ENCODE measurements around the gene GNB1L.

Gene GNB1L

GRCh38 chr22:19809741-19810140 lies 44.9 kb downstream of the GNB1L start:
- TF ChIP-seq, protein P1, sequence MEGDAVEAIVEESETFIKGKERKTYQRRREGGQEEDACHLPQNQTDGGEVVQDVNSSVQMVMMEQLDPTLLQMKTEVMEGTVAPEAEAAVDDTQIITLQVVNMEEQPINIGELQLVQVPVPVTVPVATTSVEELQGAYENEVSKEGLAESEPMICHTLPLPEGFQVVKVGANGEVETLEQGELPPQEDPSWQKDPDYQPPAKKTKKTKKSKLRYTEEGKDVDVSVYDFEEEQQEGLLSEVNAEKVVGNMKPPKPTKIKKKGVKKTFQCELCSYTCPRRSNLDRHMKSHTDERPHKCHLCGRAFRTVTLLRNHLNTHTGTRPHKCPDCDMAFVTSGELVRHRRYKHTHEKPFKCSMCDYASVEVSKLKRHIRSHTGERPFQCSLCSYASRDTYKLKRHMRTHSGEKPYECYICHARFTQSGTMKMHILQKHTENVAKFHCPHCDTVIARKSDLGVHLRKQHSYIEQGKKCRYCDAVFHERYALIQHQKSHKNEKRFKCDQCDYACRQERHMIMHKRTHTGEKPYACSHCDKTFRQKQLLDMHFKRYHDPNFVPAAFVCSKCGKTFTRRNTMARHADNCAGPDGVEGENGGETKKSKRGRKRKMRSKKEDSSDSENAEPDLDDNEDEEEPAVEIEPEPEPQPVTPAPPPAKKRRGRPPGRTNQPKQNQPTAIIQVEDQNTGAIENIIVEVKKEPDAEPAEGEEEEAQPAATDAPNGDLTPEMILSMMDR (IDR thresholded peaks at IDR 0.05; ENCODE audit: low read depth, low read length) = no peak
- no peak for DNase-seq (ENCODE audit: extremely low read depth, low read depth)

DNA sequence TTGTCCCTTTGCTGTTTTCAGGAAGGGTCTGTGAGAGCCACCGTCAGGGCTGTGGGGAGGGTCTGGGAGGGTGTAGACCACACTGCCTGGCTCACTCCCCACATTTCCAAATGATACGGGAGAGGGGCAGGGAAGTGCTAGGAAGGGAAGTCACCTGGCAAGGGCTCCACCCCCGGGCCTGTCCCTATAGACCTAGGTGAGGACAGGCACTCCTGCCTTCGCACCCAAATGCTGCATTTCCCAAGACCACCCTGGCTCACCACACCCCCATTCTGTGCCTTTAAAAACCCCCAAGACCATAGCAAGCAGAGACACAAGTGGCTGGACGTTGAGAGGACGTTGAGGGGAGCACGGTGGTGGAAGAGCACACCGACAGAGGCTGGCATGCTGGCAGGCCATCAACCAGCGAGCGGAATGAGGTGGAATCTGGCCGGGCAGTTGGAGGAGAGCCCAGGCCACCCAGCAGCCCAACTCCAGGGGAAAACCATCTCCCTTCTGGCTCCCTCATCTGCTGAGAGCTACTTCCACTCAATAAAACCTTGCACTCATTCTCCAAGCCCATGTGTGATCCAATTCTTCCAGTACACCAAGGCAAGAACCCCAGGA lies 45.7 kb downstream of the GNB1L start:
- TF ChIP-seq, protein P1 (IDR thresholded peaks at IDR 0.05; ENCODE audit: low read depth, low read length) = no peak
- no peak for DNase-seq (ENCODE audit: extremely low read depth, low read depth)

GRCh38 chr22:19807914-19808872 lies 46.5 kb downstream of the GNB1L start:
- DNase-seq (ENCODE audit: extremely low read depth, low read depth) = no peak
- TF ChIP-seq, protein P1 (IDR thresholded peaks at IDR 0.05; ENCODE audit: low read depth, low read length) = no peak

GRCh38 chr22:19807161-19807913 lies 47.3 kb downstream of the GNB1L start:
- no peak for DNase-seq (ENCODE audit: extremely low read depth, low read depth)
- TF ChIP-seq, protein P1 (IDR thresholded peaks at IDR 0.05; ENCODE audit: low read depth, low read length) = no peak

DNA sequence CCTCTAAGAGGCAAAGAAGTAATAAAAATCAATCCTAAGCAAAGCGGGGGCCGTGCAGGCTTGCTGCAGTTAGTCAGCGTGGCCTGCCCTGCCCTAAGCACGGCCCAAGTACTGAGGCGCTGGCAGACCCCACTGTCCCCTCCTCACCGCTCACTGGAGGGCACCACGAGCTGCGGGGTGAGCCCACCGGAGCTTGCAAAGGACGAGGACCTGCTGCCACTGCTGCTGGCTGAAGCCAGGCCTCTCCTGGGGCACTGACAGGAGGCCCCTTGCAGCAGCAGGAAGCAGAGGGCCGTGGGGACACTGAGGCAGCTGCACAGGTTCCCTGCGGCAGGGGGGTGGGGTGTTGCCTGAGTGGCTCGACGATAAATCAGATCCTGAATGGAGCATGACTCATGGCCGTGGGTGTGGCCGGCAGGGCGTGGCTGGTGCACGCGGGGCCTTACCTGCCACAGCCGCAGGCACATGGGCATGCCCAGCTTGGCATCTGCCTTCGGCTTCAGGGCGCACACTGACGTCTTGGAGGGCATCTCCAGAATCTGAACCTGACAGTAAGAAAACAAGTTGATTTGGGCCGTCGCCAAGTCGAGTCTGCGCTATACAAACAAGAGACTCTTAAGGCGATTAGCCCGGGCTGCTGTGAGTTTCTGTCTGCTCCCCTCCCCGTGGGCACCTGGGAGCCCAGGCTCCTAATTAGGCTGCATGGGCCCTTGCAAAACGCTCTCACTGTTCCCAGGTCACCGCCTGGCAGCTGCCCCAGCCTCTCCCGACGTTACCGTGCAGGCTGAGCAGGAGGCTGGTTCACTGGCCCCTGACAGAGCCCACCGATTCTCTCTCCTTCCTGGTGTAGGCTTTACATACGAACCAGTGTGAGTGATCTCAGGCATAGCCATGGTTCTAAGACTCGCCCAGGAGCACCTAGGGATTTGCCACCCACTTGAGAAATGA lies 48.2 kb downstream of the GNB1L start:
- DNase-seq (ENCODE audit: extremely low read depth, low read depth) = no peak
- TF ChIP-seq, protein P1 (IDR thresholded peaks at IDR 0.05; ENCODE audit: low read depth, low read length) = no peak

- DNase-seq (ENCODE audit: extremely low read depth, low read depth) = no peak
- TF ChIP-seq, protein P1 (IDR thresholded peaks at IDR 0.05; ENCODE audit: low read depth, low read length) = no peak
Observed at GRCh38 chr22:19805821-19806212, 48.9 kb downstream of the GNB1L start.

All from AG09319 (cell line).